ENCODE data around the gene COTL1.

GRCh38 chr16:84604477-84605013 is 13.3 kb downstream of the COTL1 start:
- TF ChIP-seq EZH2phosphoT487 (IDR thresholded peaks at IDR 0.05; ENCODE audit: insufficient read depth, low read depth) (no peak), EZH2 (IDR thresholded peaks at IDR 0.05; ENCODE audit: insufficient read depth, poor library complexity, severe bottlenecking) (no peak)
